IMR-90 (cell line): Measurements from ENCODE around the gene ANO2. TPM values are rescaled to one million over a fixed set of nuclear protein-coding genes. Genes with fewer than 3 reads are reported as not detected.

Source experiments
- ATAC-seq: fragments of 200-7000 bp; cut with Tn5 transposase; 2 replicates; pipeline ENCODE4 v1.9.1; 2020; ENCODE audit warnings: low read depth, mild to moderate bottlenecking, moderate library complexity
- BruUV-seq: library from RNA; stranded (reverse); fragments of 400-500 nt; replicated peaks from 2 replicates; lab custom pipeline; 2021; lab: Mats Ljungman, UMichigan
- CTCF ChIA-PET: fragments of 300-600 bp; formaldehyde crosslinking; extraction: SDS; loops from one replicate; lab custom pipeline; 2021; ENCODE audit warnings: antibody characterized with exemption; lab: Yijun Ruan, JAX
- POLR2A ChIA-PET: fragments of 300-600 bp; sonication (Branson Sonifier 250); formaldehyde crosslinking; loops from one replicate; lab custom pipeline; 2022; ENCODE audit warnings: antibody characterized with exemption; ENCODE audit not compliant: unreplicated experiment; lab: Charles Lee
- DNase-seq: peaks from one replicate; pipeline ENCODE4 v3.0.0; 2013
- H2AFZ ChIP-seq: replicated peaks from 2 replicates; pipeline ENCODE3; 2013; ENCODE audit warnings: low read length, mild to moderate bottlenecking; ENCODE audit not compliant: poor library complexity
- H2AK5ac ChIP-seq: 2 replicates; pipeline ENCODE4 v1.6.1; 2013; ENCODE audit warnings: low read depth, low read length, inconsistent platforms
- H2AK9ac ChIP-seq: replicated peaks from 2 replicates; pipeline ENCODE3; 2013; ENCODE audit warnings: mild to moderate bottlenecking, low read depth, low read length, moderate library complexity; ENCODE audit not compliant: poor library complexity
- H2BK120ac ChIP-seq: 2 replicates; pipeline ENCODE4 v1.6.1; 2013; ENCODE audit warnings: low read depth, low read length, inconsistent platforms
- H2BK15ac ChIP-seq: 3 replicates; pipeline ENCODE4 v1.6.1; 2013; ENCODE audit warnings: low read depth, low read length, inconsistent platforms
- H2BK20ac ChIP-seq: 2 replicates; pipeline ENCODE4 v1.6.1; 2013; ENCODE audit warnings: low read depth, mild to moderate bottlenecking, inconsistent platforms, low read length, moderate library complexity
- H2BK5ac ChIP-seq: 2 replicates; pipeline ENCODE4 v1.6.1; 2013; ENCODE audit warnings: mild to moderate bottlenecking, low read depth, low read length, inconsistent platforms; ENCODE audit not compliant: poor library complexity, severe bottlenecking
- H3K14ac ChIP-seq: replicated peaks from 2 replicates; pipeline ENCODE4 v1.6.1; 2013; ENCODE audit warnings: low read depth, low read length, inconsistent platforms
- H3K18ac ChIP-seq: 2 replicates; pipeline ENCODE4 v1.6.1; 2013; ENCODE audit warnings: low read depth, low read length, control low read depth
- H3K23ac ChIP-seq: 2 replicates; pipeline ENCODE4 v1.6.1; 2013; ENCODE audit warnings: low read depth, low read length, inconsistent platforms
- H3K27ac ChIP-seq: 2 replicates; pipeline ENCODE4 v1.5.1; 2013; ENCODE audit warnings: mild to moderate bottlenecking, control low read depth, low read length; ENCODE audit not compliant: insufficient read depth
- H3K27me3 ChIP-seq: 2 replicates; pipeline ENCODE4 v1.6.1; 2013; ENCODE audit warnings: low read length; ENCODE audit not compliant: control insufficient read depth, insufficient read depth
- H3K36me3 ChIP-seq: 2 replicates; pipeline ENCODE4 v1.6.1; 2013; ENCODE audit warnings: low read length, mixed read lengths; ENCODE audit not compliant: control insufficient read depth, insufficient read depth
- H3K4ac ChIP-seq: 2 replicates; pipeline ENCODE4 v1.6.1; 2013; ENCODE audit warnings: low read depth, low read length, inconsistent platforms
- H3K4me1 ChIP-seq: 2 replicates; pipeline ENCODE4 v1.6.1; 2013; ENCODE audit warnings: low read length, mixed read lengths; ENCODE audit not compliant: control insufficient read depth, insufficient read depth
- H3K4me2 ChIP-seq: 2 replicates; pipeline ENCODE4 v1.6.1; 2013; ENCODE audit warnings: low read depth, mild to moderate bottlenecking, control low read depth, low read length, moderate library complexity
- H3K4me3 ChIP-seq: 2 replicates; pipeline ENCODE4 v1.5.1; 2013; ENCODE audit warnings: low read depth, mild to moderate bottlenecking, control low read depth, low read length, moderate library complexity; ENCODE audit not compliant: insufficient read depth
- H3K56ac ChIP-seq: 2 replicates; pipeline ENCODE4 v1.6.1; 2013; ENCODE audit warnings: low read length, inconsistent platforms; ENCODE audit not compliant: insufficient read depth; ENCODE audit errors: extremely low read depth
- H3K79me1 ChIP-seq, 2 experiments: 2 replicates each; pipeline ENCODE4 v1.6.1; 2013; ENCODE audit warnings: low read length in 2 of 2, inconsistent platforms in 1 of 2, low read depth in 1 of 2
- H3K9ac ChIP-seq: 2 replicates; pipeline ENCODE4 v1.6.1; 2013; ENCODE audit warnings: low read depth, low read length, control low read depth
- H3K9me1 ChIP-seq: 2 replicates; pipeline ENCODE4 v1.6.1; 2013; ENCODE audit warnings: low read length, inconsistent platforms; ENCODE audit not compliant: insufficient read depth
- H3K9me3 ChIP-seq: 2 replicates; pipeline ENCODE4 v1.6.1; 2013; ENCODE audit warnings: low read length; ENCODE audit not compliant: control insufficient read depth, insufficient read depth
- H4K20me1 ChIP-seq: 2 replicates; pipeline ENCODE4 v1.6.1; 2013; ENCODE audit warnings: low read length, inconsistent platforms; ENCODE audit not compliant: insufficient read depth
- H4K5ac ChIP-seq: 2 replicates; pipeline ENCODE4 v1.6.1; 2013; ENCODE audit warnings: mild to moderate bottlenecking, low read depth, low read length, control low read depth
- H4K8ac ChIP-seq, 2 experiments: 2 replicates each; pipeline ENCODE4 v1.6.1; 2013; ENCODE audit warnings: low read depth in 2 of 2, low read length in 2 of 2, control low read depth in 1 of 2, inconsistent platforms in 1 of 2
- H4K91ac ChIP-seq: 2 replicates; pipeline ENCODE4 v1.6.1; 2013; ENCODE audit warnings: low read depth, low read length, inconsistent platforms; ENCODE audit not compliant: insufficient read depth
- BHLHE40 ChIP-seq: fragments of 150-350 bp; IDR thresholded peaks from 2 replicates; pipeline ENCODE4 v1.6.1; 2016; ENCODE audit warnings: mild to moderate bottlenecking, low read depth, low read length
- CEBPB ChIP-seq: IDR thresholded peaks from 2 replicates; pipeline ENCODE4 v1.6.1; 2012; ENCODE audit warnings: low read depth, low read length, improper control_type of control experiment
- CTCF ChIP-seq: conservative IDR thresholded peaks from 2 replicates; pipeline ENCODE4 v1.5.1; 2012; ENCODE audit warnings: mild to moderate bottlenecking, low read depth, low read length, improper control_type of control experiment
- ELK1 ChIP-seq: fragments of 150-350 bp; IDR thresholded peaks from 2 replicates; pipeline ENCODE4 v1.6.1; 2016; ENCODE audit warnings: low read depth, mild to moderate bottlenecking, low read length, moderate library complexity, borderline replicate concordance
- FOS ChIP-seq: fragments of 150-350 bp; IDR thresholded peaks from 2 replicates; pipeline ENCODE4 v1.6.1; 2016; ENCODE audit warnings: low read depth, low read length
- MAFK ChIP-seq: IDR thresholded peaks from 2 replicates; pipeline ENCODE4 v1.6.1; 2012; ENCODE audit warnings: low read depth, low read length, improper control_type of control experiment
- MAZ ChIP-seq: IDR thresholded peaks from 2 replicates; pipeline ENCODE4 v1.6.1; 2012; ENCODE audit warnings: low read depth, mild to moderate bottlenecking, low read length, improper control_type of control experiment, moderate library complexity, borderline replicate concordance
- MXI1 ChIP-seq: IDR thresholded peaks from 2 replicates; pipeline ENCODE4 v1.6.1; 2012; ENCODE audit warnings: low read depth, mild to moderate bottlenecking, low read length, moderate library complexity, borderline replicate concordance
- NFE2L2 ChIP-seq: fragments of 150-350 bp; IDR thresholded peaks from 2 replicates; pipeline ENCODE4 v1.6.1; 2016; ENCODE audit warnings: low read depth, mild to moderate bottlenecking, low read length
- RAD21 ChIP-seq: IDR thresholded peaks from 2 replicates; pipeline ENCODE4 v1.6.1; 2012; ENCODE audit warnings: low read length, improper control_type of control experiment
- RCOR1 ChIP-seq: IDR thresholded peaks from 2 replicates; pipeline ENCODE4 v1.6.1; 2012; ENCODE audit warnings: mild to moderate bottlenecking, low read length, improper control_type of control experiment; ENCODE audit not compliant: insufficient replicate concordance
- RFX5 ChIP-seq: IDR thresholded peaks from 2 replicates; pipeline ENCODE4 v1.8.0; 2012; ENCODE audit warnings: low read depth, mild to moderate bottlenecking, low read length, moderate library complexity
- SMC3 ChIP-seq: fragments of 150-350 bp; IDR thresholded peaks from 2 replicates; pipeline ENCODE4 v1.6.1; 2016; ENCODE audit warnings: low read depth, mild to moderate bottlenecking, antibody characterized with exemption, low read length, moderate library complexity
- USF2 ChIP-seq: fragments of 150-350 bp; IDR thresholded peaks from 2 replicates; pipeline ENCODE4 v1.6.1; 2017; ENCODE audit warnings: mild to moderate bottlenecking, antibody characterized with exemption, low read length, low read depth
- WGBS, 2 experiments: methylation state at CpG; one replicate each; pipeline versions ENCODE4 v1.1.5 to v1.1.7; 2013; ENCODE audit warnings: missing lambda C conversion rate in 2 of 2; ENCODE audit not compliant: insufficient read length in 1 of 2; ENCODE audit errors: extremely low coverage in 2 of 2; 5-methylcytosine and 5-hydroxymethylcytosine counted together
- dilution Hi-C: fragments of 300-500 bp; cut with HindIII; formaldehyde crosslinking; loops from one replicate; pipeline ENCODE4 v1.14.3; 2018; ENCODE audit warnings: low sequenced_read_pairs; ENCODE audit not compliant: unreplicated experiment
- in situ Hi-C: fragments of 300-500 bp; cut with MboI; formaldehyde crosslinking; loops from 3 replicates; pipeline ENCODE4 v1.14.3; 2019; ENCODE audit warnings: low sequenced_read_pairs, inconsistent platforms, mixed read lengths
- intact Hi-C: fragments of 100-400 bp; cut with micrococcal nuclease; formaldehyde crosslinking; loops from 2 replicates; pipeline ENCODE4 v1.10.0; 2022
- polyA plus RNA-seq, 3 experiments: library from polyadenylated mRNA; depleted of rRNA; stranded (reverse); fragments of >200 nt; gene quantifications; 2 replicates each; pipeline ENCODE4 v1.2.3, GENCODE V29; 2012; ENCODE audit warnings: low replicate concordance in 1 of 3
- total RNA-seq: library from RNA; depleted of rRNA; stranded (reverse); fragments of >200 nt; gene quantifications from 2 replicates; pipeline ENCODE4 v1.2.3, GENCODE V29; 2012

The ANO2 gene
- total and polyA plus RNA-seq, 2 of the 4 experiments (the other 2 are of a cell fraction) = 0.22 TPM; not detected in 1

- H3K36me3 ChIP-seq = no peaks in the 10 kb centered on the region
- ATAC-seq (no peak), DNase-seq (no peak)
- H2AFZ ChIP-seq = peak overlapping the region; percentile 25
- dilution Hi-C loops (no loop called here), in situ Hi-C loops (no loop called here), intact Hi-C loops (no loop called here)
- WGBS, 2 experiments = 48% methylated on average over 5 of the region's 10 CpGs; no CpG with 5 or more reads in 1 of the 2 experiments
- H2BK20ac ChIP-seq = no peak overlapping the region
- H3K27me3 ChIP-seq = peaks cover 4% of the 10 kb centered on the region; the same call in 1 of the 2 replicates
- no peak overlapping the region for H2BK15ac ChIP-seq
- no peak overlapping the region for H4K91ac ChIP-seq
- no peak overlapping the region for H3K4me2 ChIP-seq
- H3K4me3 ChIP-seq = no peak overlapping the region
- H3K79me1 ChIP-seq = no peaks in the 10 kb centered on the region
- no TSS peak for BruUV-seq
- H3K56ac ChIP-seq = no peak overlapping the region
- no peak overlapping the region for H3K18ac ChIP-seq
- H4K5ac ChIP-seq = no peak overlapping the region
- H3K4me1 ChIP-seq = no peaks in the 10 kb centered on the region
- H2AK5ac ChIP-seq = no peak overlapping the region
- H2BK5ac ChIP-seq = no peak overlapping the region
- no peak overlapping the region for H2BK120ac ChIP-seq
- H3K9ac ChIP-seq = no peak overlapping the region
- no peaks in the 10 kb centered on the region for H3K9me1 ChIP-seq
- H4K20me1 ChIP-seq = no peaks in the 10 kb centered on the region
- no peak overlapping the region for H3K4ac ChIP-seq
- H3K9me3 ChIP-seq = no peaks in the 10 kb centered on the region
- ChIA-PET POLR2A (no interaction called here), CTCF (no interaction called here)
- no peak for TF ChIP-seq BHLHE40
- TF ChIP-seq MAFK = no peak
- TF ChIP-seq USF2 = no peak
- TF ChIP-seq RCOR1 = no peak
- no peak for TF ChIP-seq NFE2L2
- no peak for TF ChIP-seq RAD21
- no peak for TF ChIP-seq CTCF
- no peak for TF ChIP-seq MXI1
- TF ChIP-seq MAZ = no peak
- no peak for TF ChIP-seq RFX5
- no peak for TF ChIP-seq SMC3
- TF ChIP-seq FOS = no peak
- no peak for TF ChIP-seq ELK1
- TF ChIP-seq CEBPB = no peak
- H2AK9ac ChIP-seq = no peak overlapping the region
- H3K23ac ChIP-seq = no peak overlapping the region
- no peak overlapping the region for H4K8ac ChIP-seq
- no peak overlapping the region for H3K27ac ChIP-seq
- no peak overlapping the region for H3K14ac ChIP-seq
Measured at GRCh38 chr12:5868625-5869295, 76.3 kb downstream of the ANO2 start.
